Neural cell (in vitro differentiated cells): ENCODE data around the gene PTCSC3.

Experiments
- CTCF ChIP-seq: fragments of 450-650 bp; IDR thresholded peaks from 2 replicates; pipeline ENCODE4 v1.5.1; 2014; ENCODE audit warnings: antibody characterized with exemption, mild to moderate bottlenecking, moderate library complexity; ENCODE audit not compliant: poor library complexity, severe bottlenecking
- POLR2AphosphoS5 ChIP-seq: IDR thresholded peaks from 2 replicates; pipeline ENCODE4 v1.6.1; 2012
- RAD21 ChIP-seq: fragments of 450-650 bp; conservative IDR thresholded peaks from 2 replicates; pipeline ENCODE4 v1.6.1; 2014; ENCODE audit warnings: antibody characterized with exemption, mild to moderate bottlenecking, moderate library complexity
- REST ChIP-seq: IDR thresholded peaks from 2 replicates; pipeline ENCODE4 v1.6.1; 2012; ENCODE audit warnings: borderline replicate concordance
- SMC3 ChIP-seq: fragments of 450-650 bp; conservative IDR thresholded peaks from 2 replicates; pipeline ENCODE4 v1.6.1; 2014; ENCODE audit warnings: antibody characterized with exemption, mild to moderate bottlenecking, moderate library complexity; ENCODE audit not compliant: poor library complexity

GRCh38 chr14:36222952-36223468 lies 46.5 kb upstream of the PTCSC3 start:
- no peak for TF ChIP-seq REST
- TF ChIP-seq CTCF, result no peak
- no peak for TF ChIP-seq POLR2AphosphoS5
- TF ChIP-seq SMC3, result no peak
- no peak for TF ChIP-seq RAD21
